ENCODE results near the gene LAMA5. TPM values are rescaled to one million over a fixed set of nuclear protein-coding genes. Genes with fewer than 3 reads are reported as not detected.

The LAMA5 gene
- total RNA-seq, 1 experiment from 2014 or later, result 4.1 TPM

DNA sequence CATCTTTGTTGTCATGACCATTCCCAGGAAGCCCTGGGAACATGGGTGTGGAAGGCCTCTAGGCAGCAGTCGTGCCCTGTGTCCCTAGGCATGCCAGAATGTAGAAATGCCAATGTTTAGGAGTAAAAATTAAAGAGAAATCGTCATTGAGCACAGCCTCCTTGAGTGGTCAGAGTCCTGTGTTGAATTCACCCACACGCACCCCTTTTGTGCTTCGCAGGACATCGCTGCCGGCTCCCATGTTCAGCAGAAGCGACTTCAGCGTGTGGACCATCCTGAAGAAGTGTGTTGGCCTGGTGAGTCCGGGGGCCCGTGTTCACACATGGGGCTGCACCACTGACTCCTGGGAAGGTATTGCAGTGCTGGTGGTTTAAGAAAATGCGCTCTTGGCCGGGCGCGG is 103.7 kb downstream of the LAMA5 start:
- no peak for DNase-seq (ENCODE audit: low read depth, low spot score)
- in situ Hi-C loops (cut with HindIII; ENCODE audit: low pct_unique_long_range_greater_than_20kb, low sequenced_read_pairs), result no loop called here

GRCh38 chr20:62262064-62262463 is 105.0 kb downstream of the LAMA5 start:
- no peak for DNase-seq (ENCODE audit: low read depth, low spot score)
- in situ Hi-C loops (cut with HindIII; ENCODE audit: low pct_unique_long_range_greater_than_20kb, low sequenced_read_pairs), result no loop called here

GRCh38 chr20:62259294-62259565 is 107.9 kb downstream of the LAMA5 start:
- in situ Hi-C loops (cut with HindIII; ENCODE audit: low pct_unique_long_range_greater_than_20kb, low sequenced_read_pairs), result no loop called here

More at GRCh38 chr20:62259294-62259565, 107.9 kb downstream of the LAMA5 start:
- no peak for DNase-seq (ENCODE audit: low read depth, low spot score)

Other genes with a start within 250 kb of the LAMA5 start
- 40.4 and 43.2 TPM in 2 replicates for gene LSM14B, start 244.8 kb downstream of the LAMA5 start, total RNA-seq (2014; rRNA removed; shearing (Covaris generic))
- gene PSMA7, start 223.9 kb downstream of the LAMA5 start, total RNA-seq (2014; rRNA removed; shearing (Covaris generic)), result 592 and 662 TPM in 2 replicates
- 20.6 and 23.9 TPM in 2 replicates for gene SS18L1, start 223.5 kb downstream of the LAMA5 start, total RNA-seq (2014; rRNA removed; shearing (Covaris generic))
- 27.1 and 29.6 TPM in 2 replicates for gene MTG2, start 184.3 kb downstream of the LAMA5 start, total RNA-seq (2014; rRNA removed; shearing (Covaris generic))
- not detected in 2 replicates for gene HRH3, start 147.0 kb downstream of the LAMA5 start, total RNA-seq (2014; rRNA removed; shearing (Covaris generic))
- 23.5 and 24.0 TPM in 2 replicates for gene OSBPL2, start 128.8 kb downstream of the LAMA5 start, total RNA-seq (2014; rRNA removed; shearing (Covaris generic))
- 173 and 200 TPM in 2 replicates for gene ADRM1, start 64.3 kb downstream of the LAMA5 start, total RNA-seq (2014; rRNA removed; shearing (Covaris generic))
- gene RPS21, start 19.8 kb upstream of the LAMA5 start, total RNA-seq (2014; rRNA removed; shearing (Covaris generic)), result 1,088 and 1,497 TPM in 2 replicates
- 2.9 TPM in 2 replicates for gene CABLES2, start 40.0 kb upstream of the LAMA5 start, total RNA-seq (2014; rRNA removed; shearing (Covaris generic))
- 0.03 TPM in 1 of 2 replicates, not detected in the other for gene RBBP8NL, start 60.2 kb upstream of the LAMA5 start, total RNA-seq (2014; rRNA removed; shearing (Covaris generic))
- 0.18 TPM in 1 of 2 replicates, not detected in the other for gene GATA5, start 108.7 kb upstream of the LAMA5 start, total RNA-seq (2014; rRNA removed; shearing (Covaris generic))